Ramos (cell line): ENCODE data around the gene PHF3.
"Not testable (repeated sequence)": the region's sequence is repeated elsewhere in the genome, so short reads cannot be mapped to it uniquely, and the experiment has no call there.

Source experiments
- in situ Hi-C: fragments of 300-500 bp; cut with MboI; formaldehyde crosslinking; loops from one replicate; pipeline ENCODE4 v1.14.3; 2022; ENCODE audit warnings: low sequenced_read_pairs; ENCODE audit not compliant: unreplicated experiment

Gene PHF3

GRCh38 chr6:63689421-63689820, 53.8 kb downstream of the PHF3 start:
- in situ Hi-C loops: no loop called here

GRCh38 chr6:63690221-63690620, 54.6 kb downstream of the PHF3 start:
- in situ Hi-C loops: no loop called here

- in situ Hi-C loops: no loop called here
Measured at GRCh38 chr6:63705707-63706106, 70.1 kb downstream of the PHF3 start.

- in situ Hi-C loops: no loop called here
Measured at GRCh38 chr6:63706630-63707029, 71.0 kb downstream of the PHF3 start.

GRCh38 chr6:63708631-63709030, 73.0 kb downstream of the PHF3 start:
- in situ Hi-C loops: no loop called here

GRCh38 chr6:63709148-63709547, 73.5 kb downstream of the PHF3 start:
- in situ Hi-C loops: no loop called here

- in situ Hi-C loops: no loop called here
Measured at GRCh38 chr6:63713332-63713731, 77.7 kb downstream of the PHF3 start.

GRCh38 chr6:63714091-63714490, 78.5 kb downstream of the PHF3 start:
- in situ Hi-C loops: no loop called here

- in situ Hi-C loops: no loop called here
Measured at GRCh38 chr6:63716169-63716568, 80.6 kb downstream of the PHF3 start.

- in situ Hi-C loops: no loop called here
Measured at GRCh38 chr6:63721181-63721580, 85.6 kb downstream of the PHF3 start.

- in situ Hi-C loops: no loop called here
Measured at GRCh38 chr6:63724721-63725120, 89.1 kb downstream of the PHF3 start.

GRCh38 chr6:63730311-63730710, 94.7 kb downstream of the PHF3 start:
- in situ Hi-C loops: no loop called here

GRCh38 chr6:63731930-63732329, 96.3 kb downstream of the PHF3 start:
- in situ Hi-C loops: no loop called here

GRCh38 chr6:63732336-63732735, 96.7 kb downstream of the PHF3 start:
- in situ Hi-C loops: no loop called here

- in situ Hi-C loops: no loop called here
Measured at GRCh38 chr6:63734923-63735322, 99.3 kb downstream of the PHF3 start.

- in situ Hi-C loops: not testable (repeated sequence)
Measured at GRCh38 chr6:63738190-63738589, 102.6 kb downstream of the PHF3 start.

- in situ Hi-C loops: no loop called here
Measured at GRCh38 chr6:63739094-63739687, 103.6 kb downstream of the PHF3 start.

- in situ Hi-C loops: loop anchor here (10.0 kb wide), 1 partner anchor 146 kb away; no protein-coding TSS in a partner anchor
Measured at GRCh38 chr6:63740709-63741108, 105.1 kb downstream of the PHF3 start.

- in situ Hi-C loops: loop anchor here (10.0 kb wide), 1 partner anchor 147 kb away; no protein-coding TSS in a partner anchor
Measured at GRCh38 chr6:63742060-63742459, 106.5 kb downstream of the PHF3 start.

GRCh38 chr6:63743691-63744090, 108.1 kb downstream of the PHF3 start:
- in situ Hi-C loops: loop anchor here (10.0 kb wide), 1 partner anchor 149 kb away; no protein-coding TSS in a partner anchor

- in situ Hi-C loops: loop anchor here (10.0 kb wide), 1 partner anchor 150 kb away; no protein-coding TSS in a partner anchor
Measured at GRCh38 chr6:63744810-63745209, 109.2 kb downstream of the PHF3 start.

- in situ Hi-C loops: loop anchor here (10.0 kb wide), 1 partner anchor 151 kb away; no protein-coding TSS in a partner anchor
Measured at GRCh38 chr6:63745784-63746183, 110.2 kb downstream of the PHF3 start.
